Mesothelial cell of epicardium (in vitro differentiated cells): ENCODE results near the gene PRSS56. TPM values are rescaled to one million over a fixed set of nuclear protein-coding genes. Genes with fewer than 3 reads are reported as not detected.

ENCODE experiments used
- DNase-seq, 2 experiments: peaks; one replicate each; pipeline ENCODE4 v3.0.0; 2021; ENCODE audit warnings: low spot score in 2 of 2; ENCODE audit not compliant: unreplicated experiment in 2 of 2
- H3K27ac Mint-ChIP-seq: 2 replicates; pipeline ENCODE4 v1.8.0; 2021; ENCODE audit warnings: mixed read lengths
- H3K27me3 Mint-ChIP-seq: 2 replicates; pipeline ENCODE4 v1.8.0; 2021; ENCODE audit warnings: low read depth, mixed read lengths
- H3K36me3 Mint-ChIP-seq: 2 replicates; pipeline ENCODE4 v1.8.0; 2021; ENCODE audit warnings: mixed read lengths
- H3K4me1 Mint-ChIP-seq: 2 replicates; pipeline ENCODE4 v1.8.0; 2021; ENCODE audit warnings: mixed read lengths
- H3K4me3 Mint-ChIP-seq: 2 replicates; pipeline ENCODE4 v1.8.0; 2021; ENCODE audit warnings: mild to moderate bottlenecking, moderate library complexity, mixed read lengths
- H3K9me3 Mint-ChIP-seq: 2 replicates; pipeline ENCODE4 v1.8.0; 2021; ENCODE audit warnings: mixed read lengths
- CTCF ChIP-seq: fragments of 200-600 bp; sonication (generic); IDR thresholded peaks from one replicate; pipeline ENCODE4 v1.5.0; 2021; ENCODE audit warnings: antibody characterized with exemption; ENCODE audit not compliant: unreplicated experiment
- total RNA-seq: library from RNA; stranded (reverse); gene quantifications from 3 replicates; pipeline ENCODE4 v1.2.1, GENCODE V29; 2021

Gene PRSS56
- total RNA-seq, 1 donor from 2014 or later: not detected

DNA sequence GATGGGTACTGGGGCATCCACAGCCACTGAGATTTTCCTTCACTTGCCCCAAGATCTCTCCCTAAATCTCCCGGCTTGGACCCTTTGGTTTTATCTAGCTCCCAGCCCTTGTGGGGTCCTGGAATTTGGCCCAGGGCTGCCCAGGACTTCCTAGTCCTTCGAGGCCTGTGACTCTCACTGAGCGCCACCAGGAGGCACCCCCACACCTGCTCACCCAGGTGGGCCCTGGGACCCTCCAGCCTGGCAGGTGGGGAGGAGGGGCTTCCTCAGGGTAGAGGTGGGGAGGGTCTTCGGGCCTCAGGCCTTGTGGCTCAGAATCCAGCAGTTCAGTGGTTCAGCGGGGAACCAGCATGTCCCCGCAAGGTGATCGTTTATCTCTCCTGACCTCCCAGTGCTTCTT lies 11.9 kb upstream of the PRSS56 start:
- Mint-ChIP-seq H3K4me1 (peaks cover 31% of the 10 kb centered on the region), H3K36me3 (no peaks in the 10 kb centered on the region), H3K27ac (no peak overlapping the region), H3K4me3 (no peak overlapping the region), H3K9me3 (no peaks in the 10 kb centered on the region), H3K27me3 (peaks cover 76% of the 10 kb centered on the region)
- DNase-seq: no peak
- TF ChIP-seq CTCF: no peak

DNA sequence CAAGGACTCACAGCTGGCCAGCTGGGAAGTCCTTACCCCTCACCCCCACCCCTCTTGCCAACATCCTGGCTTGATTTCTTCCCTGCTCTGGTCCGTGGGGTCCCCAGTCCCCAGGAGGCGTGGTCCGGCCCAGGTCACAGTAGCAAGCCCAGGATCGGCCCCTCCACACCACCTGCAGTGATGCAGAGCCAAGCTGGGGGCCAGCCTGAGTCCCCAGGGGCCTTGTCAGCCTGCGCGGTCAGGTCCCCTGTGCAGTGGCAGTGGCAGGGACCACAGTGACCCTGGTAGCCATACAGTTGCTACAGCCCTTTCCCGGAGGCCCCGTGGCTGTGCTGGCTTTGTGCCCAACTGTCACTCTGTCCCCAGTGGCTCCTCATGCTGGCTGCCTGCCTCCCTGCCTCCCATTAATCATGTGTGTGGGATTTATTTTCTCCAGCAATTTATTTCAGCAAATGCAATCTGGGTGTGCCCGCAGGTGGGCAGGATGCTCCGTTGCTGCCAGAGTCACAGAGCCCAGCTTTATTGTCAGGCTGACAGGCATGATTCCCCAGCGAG lies 8.8 kb upstream of the PRSS56 start:
- H3K9me3 Mint-ChIP-seq: no peaks in the 10 kb centered on the region
- peaks cover 18% of the 10 kb centered on the region for H3K4me1 Mint-ChIP-seq
- H3K36me3 Mint-ChIP-seq: no peaks in the 10 kb centered on the region
- no peak overlapping the region for H3K27ac Mint-ChIP-seq
- peaks cover 66% of the 10 kb centered on the region for H3K27me3 Mint-ChIP-seq
- TF ChIP-seq CTCF: no peak
- H3K4me3 Mint-ChIP-seq: no peak overlapping the region
- no peak for DNase-seq

DNA sequence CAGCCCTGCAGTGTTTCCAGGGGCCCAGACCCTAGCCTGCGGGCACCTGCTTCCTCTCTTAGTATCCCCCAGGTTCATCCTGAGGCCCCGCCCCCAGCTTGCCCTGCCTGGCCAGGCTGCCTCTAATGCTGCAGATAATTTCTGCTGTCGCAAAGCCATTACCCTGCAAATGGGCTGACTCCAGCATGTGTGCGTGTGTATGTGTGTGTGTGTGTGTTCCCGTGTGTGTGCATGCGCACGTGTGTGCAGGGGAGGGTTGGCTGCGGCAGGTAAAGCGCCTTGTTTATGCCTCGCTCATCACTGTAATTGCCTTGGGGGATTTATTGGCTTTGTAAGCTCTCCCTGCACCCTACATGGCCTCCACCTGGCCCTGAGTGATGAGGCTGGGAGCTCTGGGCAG lies 7.6 kb upstream of the PRSS56 start:
- H3K27me3 Mint-ChIP-seq: peaks cover 64% of the 10 kb centered on the region
- no peaks in the 10 kb centered on the region for H3K36me3 Mint-ChIP-seq
- DNase-seq: no peak
- TF ChIP-seq CTCF: no peak
- no peak overlapping the region for H3K27ac Mint-ChIP-seq
- no peak overlapping the region for H3K4me3 Mint-ChIP-seq
- no peaks in the 10 kb centered on the region for H3K9me3 Mint-ChIP-seq
- peaks cover 9% of the 10 kb centered on the region for H3K4me1 Mint-ChIP-seq

GRCh38 chr2:232513353-232513752 lies 6.8 kb upstream of the PRSS56 start:
- Mint-ChIP-seq H3K4me3 (no peak overlapping the region), H3K4me1 (peaks cover 10% of the 10 kb centered on the region), H3K36me3 (no peaks in the 10 kb centered on the region), H3K9me3 (no peaks in the 10 kb centered on the region), H3K27ac (no peak overlapping the region), H3K27me3 (peaks cover 64% of the 10 kb centered on the region)
- TF ChIP-seq CTCF: no peak
- no peak for DNase-seq

DNA sequence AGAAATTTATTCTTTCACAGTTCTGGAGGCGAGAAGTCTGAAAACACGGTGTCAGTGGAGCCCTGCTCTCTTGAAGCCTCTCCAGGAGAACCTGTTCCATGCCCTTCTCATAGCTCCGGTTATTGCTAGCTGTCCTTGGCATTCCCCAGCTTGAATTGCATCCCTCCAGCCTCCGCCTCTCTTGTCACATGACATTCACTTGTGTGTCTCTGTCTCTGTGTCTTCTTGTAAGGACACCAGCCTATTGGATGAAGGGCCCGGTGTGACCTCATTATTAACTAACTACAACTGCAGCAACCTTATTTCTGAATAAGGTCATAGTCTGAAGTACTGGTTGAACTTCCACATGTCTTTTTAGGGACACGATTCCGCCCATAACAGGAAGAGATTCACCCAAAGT lies 4.5 kb upstream of the PRSS56 start:
- DNase-seq: no peak
- Mint-ChIP-seq H3K27ac (no peak overlapping the region), H3K9me3 (no peaks in the 10 kb centered on the region), H3K4me1 (peaks cover 13% of the 10 kb centered on the region), H3K36me3 (no peaks in the 10 kb centered on the region), H3K4me3 (no peak overlapping the region), H3K27me3 (peaks cover 63% of the 10 kb centered on the region)
- no peak for TF ChIP-seq CTCF

DNA sequence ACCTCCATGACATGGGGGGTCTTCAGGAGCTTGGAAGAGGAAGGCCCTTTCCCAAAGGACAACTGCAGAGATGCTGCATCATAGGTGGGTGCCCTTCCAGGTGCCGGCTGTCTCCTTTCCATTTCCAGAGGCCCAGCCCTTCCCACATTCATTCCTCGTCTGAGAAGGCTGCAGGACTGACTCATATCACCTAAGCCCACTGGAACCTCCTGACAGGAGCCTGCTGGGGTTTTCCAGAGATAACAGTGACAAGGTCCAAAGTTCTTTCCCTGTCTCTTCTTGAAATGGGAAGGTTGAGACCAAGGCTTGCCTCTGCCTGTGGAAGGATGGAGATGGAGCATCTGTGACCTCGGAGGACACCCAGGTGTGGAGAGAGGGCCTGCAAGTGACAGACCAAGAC lies 3.6 kb upstream of the PRSS56 start:
- no peaks in the 10 kb centered on the region for H3K9me3 Mint-ChIP-seq
- no peak overlapping the region for H3K27ac Mint-ChIP-seq
- no peaks in the 10 kb centered on the region for H3K36me3 Mint-ChIP-seq
- TF ChIP-seq CTCF: no peak
- H3K4me1 Mint-ChIP-seq: peaks cover 15% of the 10 kb centered on the region
- H3K4me3 Mint-ChIP-seq: no peak overlapping the region
- peaks cover 68% of the 10 kb centered on the region for H3K27me3 Mint-ChIP-seq
- DNase-seq: no peak
